Right ventricle myocardium superior (tissue), 1 donor: ENCODE data around the gene TSEN34. TPM values are rescaled to one million over a fixed set of nuclear protein-coding genes. Genes with fewer than 3 reads are reported as not detected.
A peak's percentile ranks its signal among the peaks of the same experiment; 100 is the strongest.
"Not testable (repeated sequence)": the region's sequence is repeated elsewhere in the genome, so short reads cannot be mapped to it uniquely, and the experiment has no call there.

ENCODE experiments used
- ATAC-seq: fragments of 200-7000 bp; cut with Tn5 transposase; one replicate; pipeline ENCODE4 v1.9.1; 2020; ENCODE audit warnings: mild to moderate bottlenecking; ENCODE audit not compliant: poor library complexity
- DNase-seq: peaks from one replicate; pipeline ENCODE4 v3.0.0-alpha.2; 2020
- intact Hi-C: fragments of 100-400 bp; cut with DNase I; formaldehyde crosslinking; loops from one replicate; pipeline ENCODE4 v1.11.2; 2022
- total RNA-seq: library from RNA; stranded (reverse); fragmentation: NEBNext Ultra II Directional; extraction: Animal tissue kit (Norgen Biotek cat#: 25700); gene quantifications from one replicate; pipeline ENCODE4 v1.2.1, GENCODE V29; 2021
- donor health status: DM: no; HTN: yes; CAD: no; lungs with severe emphysema.

TSEN34 gene
- total RNA-seq, 1 donor from 2014 or later = 14.3 TPM

- DNase-seq = no peak
- intact Hi-C loops = no loop called here
Observed at GRCh38 chr19:54179921-54180461, 11.1 kb upstream of the TSEN34 start.

DNA sequence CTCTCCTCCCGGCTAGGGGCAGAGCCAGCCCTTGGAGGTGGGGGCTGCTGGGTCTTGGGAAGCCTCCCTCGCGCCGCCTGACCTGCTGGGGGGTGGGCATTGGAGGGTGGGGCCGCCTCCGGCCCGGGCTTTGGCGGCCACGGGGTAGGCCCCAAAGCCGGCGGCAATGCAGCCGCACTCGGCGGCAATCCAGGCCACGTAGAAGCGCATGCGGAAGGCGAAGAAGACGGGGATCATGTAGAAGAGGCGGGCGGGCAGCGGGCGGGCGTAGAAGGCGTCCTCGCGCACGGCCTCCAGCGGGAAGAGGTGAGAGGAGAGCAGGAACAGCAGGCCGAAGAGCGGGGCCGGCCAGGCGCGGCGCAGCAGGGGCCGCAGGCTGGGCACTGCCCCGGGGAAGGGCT lies 10.4 kb upstream of the TSEN34 start:
- no peak for ATAC-seq
- intact Hi-C loops = no loop called here
- DNase-seq = no peak

More at GRCh38 chr19:54179921-54180461, 11.1 kb upstream of the TSEN34 start:
- ATAC-seq = peak; percentile 39

DNA sequence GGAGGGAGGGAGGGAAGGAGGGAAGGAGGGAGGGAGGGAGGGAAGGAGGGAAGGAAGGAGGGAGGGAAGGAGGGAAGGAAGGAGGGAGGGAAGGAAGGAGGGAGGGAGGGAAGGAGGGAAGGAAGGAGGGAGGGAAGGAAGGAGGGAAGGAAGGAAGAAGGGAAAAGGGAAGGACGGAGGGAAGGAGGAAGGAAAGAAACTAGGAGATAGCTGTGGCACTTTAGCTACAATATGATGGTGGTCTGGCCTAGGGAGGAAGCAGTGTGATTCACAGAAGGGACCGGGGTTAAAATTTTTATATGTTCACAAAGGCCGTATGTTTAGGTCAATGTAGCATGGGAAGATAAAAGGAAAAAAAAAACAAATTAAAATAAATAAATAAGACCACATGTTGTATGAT lies 9.2 kb upstream of the TSEN34 start:
- intact Hi-C loops, DNase-seq, ATAC-seq: not testable (repeated sequence)

DNA sequence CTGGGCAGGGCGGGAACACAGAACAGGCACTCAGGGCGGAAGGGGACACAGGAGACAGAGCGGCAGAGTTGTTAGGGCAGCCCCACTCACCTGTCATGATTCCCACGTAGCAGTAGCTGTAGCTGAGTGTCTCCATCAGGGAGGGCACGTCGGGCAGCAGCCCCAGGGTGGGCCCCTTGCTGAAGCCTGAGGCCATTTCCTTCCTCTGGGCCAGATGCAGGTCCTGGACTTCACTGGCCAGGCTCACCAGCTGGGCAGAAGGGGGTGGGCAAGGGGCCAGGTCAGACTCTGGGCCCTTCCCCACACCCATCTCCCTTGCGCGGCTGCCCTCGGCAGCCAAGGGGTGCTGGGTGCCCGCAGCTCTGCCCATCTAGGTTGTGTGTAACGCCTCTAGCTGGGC lies 7.7 kb upstream of the TSEN34 start:
- ATAC-seq = no peak
- intact Hi-C loops = no loop called here
- no peak for DNase-seq

- ATAC-seq (no peak), DNase-seq (no peak)
- intact Hi-C loops = no loop called here
Observed at GRCh38 chr19:54186351-54186750, 4.8 kb upstream of the TSEN34 start.

- intact Hi-C loops = no loop called here
- DNase-seq (no peak), ATAC-seq (no peak)
Observed at GRCh38 chr19:54186934-54187381, 4.2 kb upstream of the TSEN34 start.

DNA sequence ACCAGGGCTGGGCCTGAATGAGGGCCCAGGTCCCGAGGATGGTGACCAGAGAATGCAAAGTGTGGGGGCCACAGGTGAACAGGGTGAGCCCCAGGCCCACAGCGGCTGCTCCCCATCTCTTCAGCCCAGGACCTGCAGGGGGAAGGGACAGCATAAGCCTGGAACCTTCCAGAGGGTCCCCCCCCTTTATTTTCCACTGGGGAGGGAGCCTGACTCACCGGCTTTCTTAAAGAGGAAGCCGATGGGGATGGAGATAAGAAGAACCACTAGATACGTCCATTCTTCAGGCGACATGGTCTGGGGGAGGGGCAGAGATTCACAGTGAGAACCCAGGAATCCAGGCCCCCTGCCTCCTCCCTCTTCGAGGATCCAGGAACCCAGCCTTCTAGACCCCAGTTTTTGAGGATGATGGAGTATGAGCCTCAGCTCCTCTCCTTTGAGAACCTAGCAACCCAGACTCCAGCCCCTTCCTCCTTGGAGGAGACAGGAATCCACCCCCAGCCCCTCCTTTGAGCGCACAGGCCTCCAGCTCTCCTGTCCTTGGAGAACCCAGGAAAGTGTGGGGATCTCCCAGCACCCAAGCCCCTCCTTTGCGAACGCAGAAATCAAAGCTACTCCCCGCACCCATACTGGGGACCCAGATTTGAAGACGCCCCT lies 2.8 kb upstream of the TSEN34 start:
- no peak for DNase-seq
- intact Hi-C loops = no loop called here
- ATAC-seq = no peak

DNA sequence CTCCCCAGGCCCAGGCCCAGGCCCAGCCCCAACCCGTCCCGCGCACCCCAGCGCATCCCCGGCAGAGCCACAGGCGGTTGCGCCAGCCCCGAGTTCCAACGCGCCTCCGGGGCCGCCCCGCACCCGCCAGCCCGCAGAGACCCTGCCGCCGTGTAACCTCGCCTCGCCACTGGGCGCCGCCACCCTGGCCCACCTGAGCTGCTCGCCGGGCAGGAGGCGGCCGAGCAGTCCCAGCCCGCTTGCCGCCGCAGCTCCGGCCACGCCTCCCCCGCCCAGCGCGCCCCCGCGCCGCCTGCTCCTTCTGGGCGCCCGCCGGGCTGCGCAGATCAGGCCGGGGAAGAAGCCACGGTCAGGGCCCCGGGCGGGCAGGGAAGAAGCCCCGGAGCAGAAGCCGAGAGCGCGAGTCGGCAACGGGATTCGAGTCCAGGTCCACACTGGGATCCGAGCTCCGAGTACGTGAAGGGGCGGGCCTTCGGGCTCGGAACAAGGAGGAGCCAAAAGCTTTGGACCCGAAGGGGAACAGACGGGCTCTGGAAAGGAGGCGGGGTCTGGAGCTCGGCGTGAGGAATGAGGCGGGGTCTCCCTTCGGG lies 1.9 kb upstream of the TSEN34 start, which contains the start of gene MBOAT7:
MBOAT7 (minus strand) TSS at position 436 of the 590 bp plus-strand sequence. CDS start 1,072 bp downstream, outside the sequence.
- DNase-seq = no peak
- intact Hi-C loops = no loop called here
- ATAC-seq = peak; percentile 11

DNA sequence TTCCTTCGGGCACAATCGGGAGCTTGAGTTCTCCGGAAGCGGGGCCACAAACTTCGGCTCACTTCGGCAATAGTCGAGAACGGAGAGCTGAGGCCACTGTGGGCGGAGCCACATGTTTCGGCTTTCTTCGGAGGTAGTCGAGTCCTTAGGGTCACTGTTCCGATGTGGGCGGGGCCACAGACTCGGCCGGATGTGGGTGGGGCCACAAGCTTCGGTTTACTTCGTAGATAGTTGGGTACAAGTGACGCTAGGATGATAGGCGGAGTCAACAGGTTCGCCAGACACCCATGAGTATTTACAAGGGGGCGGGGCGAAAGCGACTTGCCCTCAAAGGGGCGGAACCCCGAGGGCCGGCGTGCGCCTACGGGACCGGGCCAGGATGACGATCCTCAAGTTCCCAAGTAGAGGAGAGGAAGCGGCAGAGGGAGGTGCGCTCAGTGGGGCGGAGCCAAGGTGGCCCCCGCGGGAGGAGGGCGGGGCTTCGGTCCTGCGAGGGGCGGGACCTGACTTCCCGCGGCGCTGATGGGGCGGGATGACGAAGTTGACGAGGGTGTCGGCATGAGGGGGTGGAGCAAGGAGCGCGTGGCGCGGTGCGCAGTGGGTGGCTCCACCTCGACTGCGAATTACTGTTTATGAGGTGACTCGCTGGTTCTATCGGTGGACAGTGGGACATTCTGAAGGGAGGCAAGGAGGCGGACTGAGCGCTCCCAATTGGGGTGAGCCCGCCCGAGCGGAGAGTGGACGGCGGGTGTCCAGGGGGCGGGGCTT lies 1.2 kb upstream of the TSEN34 start:
- intact Hi-C loops = no loop called here
- peak; percentile 100 for DNase-seq
- ATAC-seq = peak; percentile 82

DNA sequence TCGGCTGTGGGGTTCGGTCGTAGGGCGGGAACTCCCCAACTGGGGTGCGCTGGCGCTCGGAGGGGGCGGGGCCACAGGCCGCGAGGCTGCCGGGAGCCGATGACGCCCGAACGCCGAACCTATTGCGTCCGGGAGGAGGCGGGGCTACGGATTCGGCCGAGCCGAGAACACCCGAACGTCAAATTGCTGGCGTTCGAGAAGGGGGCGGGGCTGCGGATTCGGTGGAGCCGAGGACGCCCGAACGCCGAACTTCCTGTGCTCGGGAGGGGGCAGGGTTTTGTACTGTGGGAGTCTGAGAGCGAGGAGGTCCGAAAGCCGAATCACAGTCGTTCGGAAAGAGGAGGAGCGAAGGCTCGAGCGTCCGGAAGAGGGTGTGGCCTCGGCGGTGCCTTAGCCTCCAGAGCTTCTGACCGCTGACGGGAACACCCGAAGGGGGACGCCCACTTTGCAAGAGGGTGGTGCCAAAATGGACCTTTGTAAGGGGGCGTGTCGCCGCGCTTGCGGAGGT lies 551 bp upstream of the TSEN34 start:
- DNase-seq = peak; percentile 99
- intact Hi-C loops = no loop called here
- peak; percentile 79 for ATAC-seq

GRCh38 chr19:54191811-54192453 lies 824 bp downstream of the TSEN34 start:
- intact Hi-C loops = no loop called here

DNA sequence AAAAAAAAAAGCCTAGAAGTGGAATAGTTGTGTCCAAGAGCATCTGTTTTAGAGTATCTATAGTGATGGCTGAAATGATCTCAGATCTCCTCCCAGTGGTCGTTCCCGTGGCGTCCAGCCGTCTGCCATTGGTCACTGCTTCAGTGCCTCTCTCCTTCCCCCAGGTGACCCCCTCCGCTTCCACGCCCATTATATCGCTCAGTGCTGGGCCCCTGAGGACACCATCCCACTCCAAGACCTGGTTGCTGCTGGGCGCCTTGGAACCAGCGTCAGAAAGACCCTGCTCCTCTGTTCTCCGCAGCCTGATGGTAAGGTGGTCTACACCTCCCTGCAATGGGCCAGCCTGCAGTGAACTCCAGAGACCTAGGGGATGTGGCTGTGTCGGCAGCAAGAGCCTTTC lies 1.9 kb downstream of the TSEN34 start:
- no peak for ATAC-seq
- DNase-seq = no peak
- intact Hi-C loops = no loop called here

More at GRCh38 chr19:54191811-54192453, 824 bp downstream of the TSEN34 start:
- no peak for ATAC-seq
- DNase-seq = no peak

DNA sequence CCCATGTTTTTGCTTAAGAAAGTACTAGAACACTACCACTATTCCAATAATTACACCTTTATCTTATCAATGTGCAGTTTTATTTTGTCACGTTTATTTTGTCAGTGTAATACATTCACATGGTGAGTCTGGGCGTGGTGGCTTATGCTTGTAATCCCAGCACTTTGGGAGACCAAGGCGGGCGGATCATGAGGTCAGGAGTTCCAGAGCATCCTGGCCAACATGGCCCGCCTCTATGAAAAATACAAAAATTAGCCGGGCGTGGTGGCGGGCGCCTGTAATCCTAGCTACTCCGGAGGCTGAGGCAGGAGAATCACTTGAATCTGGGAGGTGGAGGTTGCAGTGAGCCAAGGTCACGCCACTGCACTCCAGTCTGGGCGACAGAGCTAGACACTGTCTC lies 3.4 kb downstream of the TSEN34 start:
- ATAC-seq, intact Hi-C loops, DNase-seq: not testable (repeated sequence)

GRCh38 chr19:54196536-54196935 lies 5.4 kb downstream of the TSEN34 start:
- no peak for DNase-seq
- no peak for ATAC-seq
- intact Hi-C loops = no loop called here

GRCh38 chr19:54197121-54197520 lies 6.0 kb downstream of the TSEN34 start:
- intact Hi-C loops = no loop called here
- ATAC-seq (no peak), DNase-seq (no peak)

DNA sequence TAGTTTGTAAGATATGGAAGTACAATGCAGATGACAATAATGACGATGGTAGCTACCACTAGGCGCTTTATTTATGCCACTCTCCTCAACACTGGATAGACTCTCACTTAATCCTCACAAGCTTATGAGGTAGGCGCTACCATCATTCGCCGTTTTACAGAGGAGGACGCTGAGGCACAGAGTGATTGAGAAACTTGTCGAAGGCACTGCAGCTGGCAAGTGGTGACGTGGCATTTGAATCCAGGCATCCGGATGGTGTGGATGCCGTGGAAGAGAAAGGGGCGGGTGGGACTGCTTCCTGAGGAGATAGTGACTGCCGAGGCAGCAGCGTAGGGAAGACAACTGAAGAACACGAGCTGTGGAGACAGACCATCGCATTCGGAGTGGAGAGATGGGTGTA lies 8.3 kb downstream of the TSEN34 start:
- no peak for ATAC-seq
- DNase-seq = no peak
- intact Hi-C loops = no loop called here

DNA sequence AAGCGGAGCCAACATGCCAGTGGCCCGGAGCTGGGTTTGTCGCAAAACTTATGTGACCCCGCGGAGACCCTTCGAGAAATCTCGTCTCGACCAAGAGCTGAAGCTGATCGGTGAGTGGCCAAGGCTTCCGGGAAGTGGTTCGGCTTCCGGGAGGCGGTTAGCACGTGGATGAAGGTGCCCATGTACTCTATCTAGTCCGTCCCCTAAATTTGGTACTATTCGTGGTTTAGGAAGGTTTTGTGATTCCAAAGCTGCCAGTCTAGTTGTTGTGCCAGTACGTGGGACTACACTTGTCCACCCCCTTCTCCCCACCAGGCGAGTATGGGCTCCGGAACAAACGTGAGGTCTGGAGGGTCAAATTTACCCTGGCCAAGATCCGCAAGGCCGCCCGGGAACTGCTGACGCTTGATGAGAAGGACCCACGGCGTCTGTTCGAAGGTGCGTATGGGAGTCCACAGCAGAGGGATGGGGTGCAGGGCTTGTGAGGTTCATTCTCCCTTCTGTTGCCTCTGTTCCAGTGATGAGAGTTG lies 10.1 kb downstream of the TSEN34 start:
- ATAC-seq = no peak

GRCh38 chr19:54201980-54202379 lies 10.9 kb downstream of the TSEN34 start:
- ATAC-seq (no peak), DNase-seq (no peak)
- intact Hi-C loops = no loop called here

More for the DNA sequence above, 10.1 kb downstream of the TSEN34 start:
- DNase-seq = no peak
- intact Hi-C loops = no loop called here
